Astrocyte (in vitro differentiated cells and primary cell): ENCODE data around the gene RBM19. TPM values are rescaled to one million over a fixed set of nuclear protein-coding genes. Genes with fewer than 3 reads are reported as not detected.

Experiments
- DNase-seq: peaks from one replicate; pipeline ENCODE4 v3.0.0-alpha.2; 2010; ENCODE audit warnings: low read depth
- FAIRE-seq: peaks from 2 replicates; lab custom pipeline; 2011; peaks lifted over from hg19 to GRCh38; lab: Jason Lieb, UNC
- H2AFZ ChIP-seq: 2 replicates; pipeline ENCODE4 v1.6.0; 2012; ENCODE audit warnings: low read depth, low read length, inconsistent platforms
- H3K27ac ChIP-seq: 2 replicates; pipeline ENCODE4 v1.5.1; 2011; ENCODE audit warnings: low read depth, low read length, inconsistent platforms
- H3K27me3 ChIP-seq: 2 replicates; pipeline ENCODE4 v1.6.0; 2011; ENCODE audit warnings: low read length, inconsistent platforms; ENCODE audit not compliant: insufficient read depth
- H3K36me3 ChIP-seq: 2 replicates; pipeline ENCODE4 v1.5.1; 2011; ENCODE audit warnings: low read length, inconsistent platforms; ENCODE audit not compliant: insufficient read depth
- H3K4me1 ChIP-seq: 2 replicates; pipeline ENCODE4 v1.5.1; 2011; ENCODE audit warnings: low read length, inconsistent platforms; ENCODE audit not compliant: insufficient read depth
- H3K4me2 ChIP-seq: 2 replicates; pipeline ENCODE4 v1.6.0; 2012; ENCODE audit warnings: low read length, inconsistent platforms
- H3K4me3 ChIP-seq: 2 replicates; pipeline ENCODE4 v1.5.1; 2011; ENCODE audit warnings: low read depth, mild to moderate bottlenecking, low read length, inconsistent platforms; ENCODE audit not compliant: insufficient read depth
- H3K79me2 ChIP-seq: 2 replicates; pipeline ENCODE4 v1.6.0; 2012; ENCODE audit warnings: mild to moderate bottlenecking, low read length, inconsistent platforms; ENCODE audit not compliant: insufficient read depth
- H3K9ac ChIP-seq: 2 replicates; pipeline ENCODE4 v1.6.0; 2012; ENCODE audit warnings: mild to moderate bottlenecking, low read length, inconsistent platforms
- H3K9me3 ChIP-seq: 2 replicates; pipeline ENCODE4 v1.5.1; 2012; ENCODE audit warnings: low read depth, mild to moderate bottlenecking, low read length, inconsistent platforms; ENCODE audit not compliant: insufficient read depth
- H4K20me1 ChIP-seq: 2 replicates; pipeline ENCODE4 v1.6.0; 2012; ENCODE audit warnings: low read length, inconsistent platforms; ENCODE audit not compliant: insufficient read depth
- H3K27ac Mint-ChIP-seq: one replicate; pipeline ENCODE4 v1.8.0; 2021; ENCODE audit warnings: mild to moderate bottlenecking, mixed read lengths; ENCODE audit not compliant: unreplicated experiment
- H3K27me3 Mint-ChIP-seq: one replicate; pipeline ENCODE4 v1.8.0; 2021; ENCODE audit warnings: low read depth, mixed read lengths; ENCODE audit not compliant: unreplicated experiment
- H3K36me3 Mint-ChIP-seq: one replicate; pipeline ENCODE4 v1.8.0; 2021; ENCODE audit warnings: low read depth, mixed read lengths; ENCODE audit not compliant: unreplicated experiment
- H3K4me1 Mint-ChIP-seq: one replicate; pipeline ENCODE4 v1.8.0; 2021; ENCODE audit warnings: low read depth, mixed read lengths; ENCODE audit not compliant: unreplicated experiment
- H3K4me3 Mint-ChIP-seq: one replicate; pipeline ENCODE4 v1.8.0; 2021; ENCODE audit warnings: mild to moderate bottlenecking, moderate library complexity, mixed read lengths; ENCODE audit not compliant: unreplicated experiment
- H3K9me3 Mint-ChIP-seq: one replicate; pipeline ENCODE4 v1.8.0; 2021; ENCODE audit warnings: mild to moderate bottlenecking, mixed read lengths; ENCODE audit not compliant: unreplicated experiment
- CTCF ChIP-seq: IDR thresholded peaks from 2 replicates; pipeline ENCODE4 v1.5.1; 2011; ENCODE audit warnings: low read depth, mild to moderate bottlenecking, inconsistent platforms, low read length, moderate library complexity; ENCODE audit not compliant: insufficient read depth
- EZH2 ChIP-seq: IDR thresholded peaks from 2 replicates; pipeline ENCODE4 v1.6.1; 2012; ENCODE audit warnings: mild to moderate bottlenecking, low read length, inconsistent platforms; ENCODE audit not compliant: insufficient read depth
- total RNA-seq: library from RNA; stranded (reverse); gene quantifications from 2 replicates; pipeline ENCODE4 v1.2.1, GENCODE V29; 2021

The RBM19 gene
- total RNA-seq, 1 donor from 2014 or later: 32.3 TPM

- TF ChIP-seq CTCF (no peak), EZH2 (no peak)
- no peak overlapping the region for H3K4me3 ChIP-seq
- peaks cover 10% of the 10 kb centered on the region for H4K20me1 ChIP-seq
- H3K4me2 ChIP-seq: no peak overlapping the region
- peaks cover 4% of the 10 kb centered on the region for H3K9me3 ChIP-seq
- no peaks in the 10 kb centered on the region for H3K79me2 ChIP-seq
- H3K9ac ChIP-seq: no peak overlapping the region
- FAIRE-seq (no peak), DNase-seq (no peak)
- peaks cover 3% of the 10 kb centered on the region for H3K4me1 ChIP-seq
- H3K9me3 Mint-ChIP-seq: peaks cover 3% of the 10 kb centered on the region
- no peaks in the 10 kb centered on the region for H3K27me3 Mint-ChIP-seq
- no peak overlapping the region for H3K27ac ChIP-seq
- no peak overlapping the region for H2AFZ ChIP-seq
- peaks cover 17% of the 10 kb centered on the region for H3K36me3 Mint-ChIP-seq
- H3K36me3 ChIP-seq: no peaks in the 10 kb centered on the region
- peaks cover 18% of the 10 kb centered on the region for H3K4me1 Mint-ChIP-seq
- no peak overlapping the region for H3K4me3 Mint-ChIP-seq
- H3K27ac Mint-ChIP-seq: no peak overlapping the region
- H3K27me3 ChIP-seq: no peaks in the 10 kb centered on the region
Measured at GRCh38 chr12:113884392-113884791, 81.7 kb downstream of the RBM19 start.

- Histone ChIP-seq H3K4me3 (no peak overlapping the region), H3K27me3 (no peaks in the 10 kb centered on the region), H3K4me2 (no peak overlapping the region), H3K36me3 (no peaks in the 10 kb centered on the region), H4K20me1 (no peaks in the 10 kb centered on the region), H3K79me2 (no peaks in the 10 kb centered on the region), H3K9ac (no peak overlapping the region), H3K9me3 (peaks cover 4% of the 10 kb centered on the region), H3K4me1 (no peaks in the 10 kb centered on the region), H2AFZ (no peak overlapping the region), H3K27ac (no peak overlapping the region)
- DNase-seq: no peak
- Mint-ChIP-seq H3K4me3 (no peak overlapping the region), H3K4me1 (peaks cover under 1% of the 10 kb centered on the region), H3K27me3 (no peaks in the 10 kb centered on the region), H3K9me3 (peaks cover 3% of the 10 kb centered on the region), H3K36me3 (peaks cover 21% of the 10 kb centered on the region), H3K27ac (no peak overlapping the region)
- no peak for FAIRE-seq
- TF ChIP-seq CTCF (no peak), EZH2 (no peak)
Measured at GRCh38 chr12:113882690-113883089, 83.4 kb downstream of the RBM19 start.

- Histone ChIP-seq H3K27me3 (no peaks in the 10 kb centered on the region), H3K4me2 (no peak overlapping the region), H2AFZ (no peak overlapping the region), H3K36me3 (no peaks in the 10 kb centered on the region), H3K27ac (no peak overlapping the region), H3K9ac (no peak overlapping the region), H3K9me3 (peaks cover 4% of the 10 kb centered on the region), H3K79me2 (no peaks in the 10 kb centered on the region), H3K4me1 (no peaks in the 10 kb centered on the region), H4K20me1 (no peaks in the 10 kb centered on the region), H3K4me3 (no peak overlapping the region)
- no peak for FAIRE-seq
- Mint-ChIP-seq H3K36me3 (peaks cover 22% of the 10 kb centered on the region), H3K27ac (no peak overlapping the region), H3K4me1 (no peaks in the 10 kb centered on the region), H3K27me3 (no peaks in the 10 kb centered on the region), H3K4me3 (no peak overlapping the region), H3K9me3 (peaks cover 3% of the 10 kb centered on the region)
- DNase-seq: no peak
- TF ChIP-seq EZH2 (no peak), CTCF (no peak)
Measured at GRCh38 chr12:113880988-113881962, 84.8 kb downstream of the RBM19 start.
